ENCODE results near the gene TRHDE. TPM values are rescaled to one million over a fixed set of nuclear protein-coding genes. Genes with fewer than 3 reads are reported as not detected.

TRHDE gene
- total RNA-seq, 1 experiment from 2014 or later = not detected

DNA sequence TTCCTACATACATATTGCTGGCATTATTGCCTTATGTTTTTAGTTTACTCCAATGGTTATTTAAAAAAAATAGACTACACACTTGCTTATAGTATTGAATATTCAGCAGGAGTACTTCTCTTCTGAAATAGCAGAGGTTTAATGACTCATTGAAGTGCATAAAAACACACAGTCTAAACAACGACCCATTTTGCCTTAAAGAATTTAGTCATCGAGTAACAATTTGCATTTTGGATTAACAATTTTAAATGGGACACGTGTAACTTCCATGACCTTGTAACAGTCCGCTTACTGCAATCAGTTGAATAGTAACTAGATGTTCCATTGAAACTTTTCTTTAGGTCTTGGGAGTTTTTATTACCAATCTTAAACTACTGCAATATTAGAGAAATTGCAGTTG lies 9.0 kb downstream of the TRHDE start:
- no peak for DNase-seq
- ChIA-PET POLR2A (no interaction called here), CTCF (no interaction called here)
- BruUV-seq (replicated peaks) = no TSS peak
- no peaks in the 10 kb centered on the region for H3K4me1 Mint-ChIP-seq (ENCODE audit: low read depth, unreplicated experiment)
- H3K27ac Mint-ChIP-seq (ENCODE audit: unreplicated experiment) = no peak overlapping the region
- no peaks in the 10 kb centered on the region for H3K9me3 Mint-ChIP-seq (ENCODE audit: unreplicated experiment)
- TF ChIP-seq, protein P1, sequence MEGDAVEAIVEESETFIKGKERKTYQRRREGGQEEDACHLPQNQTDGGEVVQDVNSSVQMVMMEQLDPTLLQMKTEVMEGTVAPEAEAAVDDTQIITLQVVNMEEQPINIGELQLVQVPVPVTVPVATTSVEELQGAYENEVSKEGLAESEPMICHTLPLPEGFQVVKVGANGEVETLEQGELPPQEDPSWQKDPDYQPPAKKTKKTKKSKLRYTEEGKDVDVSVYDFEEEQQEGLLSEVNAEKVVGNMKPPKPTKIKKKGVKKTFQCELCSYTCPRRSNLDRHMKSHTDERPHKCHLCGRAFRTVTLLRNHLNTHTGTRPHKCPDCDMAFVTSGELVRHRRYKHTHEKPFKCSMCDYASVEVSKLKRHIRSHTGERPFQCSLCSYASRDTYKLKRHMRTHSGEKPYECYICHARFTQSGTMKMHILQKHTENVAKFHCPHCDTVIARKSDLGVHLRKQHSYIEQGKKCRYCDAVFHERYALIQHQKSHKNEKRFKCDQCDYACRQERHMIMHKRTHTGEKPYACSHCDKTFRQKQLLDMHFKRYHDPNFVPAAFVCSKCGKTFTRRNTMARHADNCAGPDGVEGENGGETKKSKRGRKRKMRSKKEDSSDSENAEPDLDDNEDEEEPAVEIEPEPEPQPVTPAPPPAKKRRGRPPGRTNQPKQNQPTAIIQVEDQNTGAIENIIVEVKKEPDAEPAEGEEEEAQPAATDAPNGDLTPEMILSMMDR (IDR thresholded peaks at IDR 0.05; ENCODE audit: insufficient read depth in 1 of 2, low read depth in 1 of 2, low read length in 1 of 2, severe bottlenecking in 1 of 2, unreplicated experiment in 1 of 2) = no peak
- intact Hi-C loops (cut with micrococcal nuclease; ENCODE audit: unreplicated experiment) = no loop called here
- Histone ChIP-seq H3K4me1 (no peaks in the 10 kb centered on the region), H3K4me3 (ENCODE audit: low read depth, low read length) (no peak overlapping the region), H3K36me3 (ENCODE audit: control insufficient read depth, insufficient read depth, low read length) (no peaks in the 10 kb centered on the region), H3K27me3 (replicated peaks; ENCODE audit: control insufficient read depth, insufficient read depth, low read length) (no peaks in the 10 kb centered on the region), H3K9me3 (no peaks in the 10 kb centered on the region)
- H3K27me3 Mint-ChIP-seq (ENCODE audit: insufficient read depth, unreplicated experiment) = peaks cover 5% of the 10 kb centered on the region
- no peak overlapping the region for H3K4me3 Mint-ChIP-seq (ENCODE audit: unreplicated experiment)
- no peaks in the 10 kb centered on the region for H3K36me3 Mint-ChIP-seq (ENCODE audit: insufficient read depth, unreplicated experiment)

GRCh38 chr12:72282721-72283120 lies 10.6 kb downstream of the TRHDE start:
- no peaks in the 10 kb centered on the region for H3K27me3 ChIP-seq (replicated peaks; ENCODE audit: control insufficient read depth, insufficient read depth, low read length)
- POLR2A ChIA-PET = no interaction called here
- CTCF ChIA-PET = no interaction called here
- no peaks in the 10 kb centered on the region for H3K36me3 Mint-ChIP-seq (ENCODE audit: insufficient read depth, unreplicated experiment)
- H3K4me3 ChIP-seq (ENCODE audit: low read depth, low read length) = no peak overlapping the region
- no peak overlapping the region for H3K27ac Mint-ChIP-seq (ENCODE audit: unreplicated experiment)
- H3K4me1 Mint-ChIP-seq (ENCODE audit: low read depth, unreplicated experiment) = no peaks in the 10 kb centered on the region
- H3K4me1 ChIP-seq = no peaks in the 10 kb centered on the region
- no peaks in the 10 kb centered on the region for H3K9me3 ChIP-seq
- intact Hi-C loops (cut with micrococcal nuclease; ENCODE audit: unreplicated experiment) = loop anchor here (1.0 kb wide), 2 partner anchors 18 to 265 kb away; no protein-coding TSS in a partner anchor
- no peaks in the 10 kb centered on the region for H3K36me3 ChIP-seq (ENCODE audit: control insufficient read depth, insufficient read depth, low read length)
- DNase-seq = no peak
- H3K27me3 Mint-ChIP-seq (ENCODE audit: insufficient read depth, unreplicated experiment) = peaks cover 5% of the 10 kb centered on the region
- no peak overlapping the region for H3K4me3 Mint-ChIP-seq (ENCODE audit: unreplicated experiment)
- BruUV-seq (replicated peaks) = no TSS peak
- H3K9me3 Mint-ChIP-seq (ENCODE audit: unreplicated experiment) = peaks cover 9% of the 10 kb centered on the region
- TF ChIP-seq, protein P1 (IDR thresholded peaks at IDR 0.05; ENCODE audit: insufficient read depth in 1 of 2, low read depth in 1 of 2, low read length in 1 of 2, severe bottlenecking in 1 of 2, unreplicated experiment in 1 of 2) = peak in 1 of 2 experiments; percentile 54

- H3K4me1 ChIP-seq = no peaks in the 10 kb centered on the region
- BruUV-seq (replicated peaks) = no TSS peak
- H3K27me3 Mint-ChIP-seq (ENCODE audit: insufficient read depth, unreplicated experiment) = peaks cover 2% of the 10 kb centered on the region
- H3K4me1 Mint-ChIP-seq (ENCODE audit: low read depth, unreplicated experiment) = no peaks in the 10 kb centered on the region
- no peaks in the 10 kb centered on the region for H3K9me3 ChIP-seq
- H3K4me3 Mint-ChIP-seq (ENCODE audit: unreplicated experiment) = no peak overlapping the region
- H3K27ac Mint-ChIP-seq (ENCODE audit: unreplicated experiment) = no peak overlapping the region
- no peaks in the 10 kb centered on the region for H3K27me3 ChIP-seq (replicated peaks; ENCODE audit: control insufficient read depth, insufficient read depth, low read length)
- DNase-seq = no peak
- CTCF ChIA-PET = interaction anchor here (0.6 kb wide), 1 partner anchor 22 kb away, joined by 3 read pairs; no protein-coding TSS in a partner anchor
- intact Hi-C loops (cut with micrococcal nuclease; ENCODE audit: unreplicated experiment) = no loop called here
- no peak overlapping the region for H3K4me3 ChIP-seq (ENCODE audit: low read depth, low read length)
- H3K36me3 Mint-ChIP-seq (ENCODE audit: insufficient read depth, unreplicated experiment) = no peaks in the 10 kb centered on the region
- H3K36me3 ChIP-seq (ENCODE audit: control insufficient read depth, insufficient read depth, low read length) = no peaks in the 10 kb centered on the region
- TF ChIP-seq, protein P1 (IDR thresholded peaks at IDR 0.05; ENCODE audit: insufficient read depth in 1 of 2, low read depth in 1 of 2, low read length in 1 of 2, severe bottlenecking in 1 of 2, unreplicated experiment in 1 of 2) = no peak
- POLR2A ChIA-PET = no interaction called here
- H3K9me3 Mint-ChIP-seq (ENCODE audit: unreplicated experiment) = peaks cover 9% of the 10 kb centered on the region
These were observed 13.7 kb downstream of the TRHDE start for GRCh38 chr12:72285861-72286260.

All from Caco-2 (cell line).